IPS-15b (cell line): ENCODE data around the gene WDR70.
"Not testable (repeated sequence)": the region's sequence is repeated elsewhere in the genome, so short reads cannot be mapped to it uniquely, and the experiment has no call there.

Experiments used
- H3K27me3 ChIP-seq: one replicate; pipeline ENCODE4 v1.6.1; 2013; ENCODE audit warnings: low read length; ENCODE audit not compliant: control insufficient read depth, insufficient read depth
- H3K36me3 ChIP-seq: one replicate; pipeline ENCODE4 v1.6.1; 2013; ENCODE audit warnings: low read length; ENCODE audit not compliant: control insufficient read depth, insufficient read depth
- H3K4me1 ChIP-seq: one replicate; pipeline ENCODE4 v1.6.1; 2013; ENCODE audit warnings: mild to moderate bottlenecking, low read length; ENCODE audit not compliant: control insufficient read depth, insufficient read depth
- H3K4me3 ChIP-seq: one replicate; pipeline ENCODE4 v1.5.1; 2013; ENCODE audit warnings: low read depth, low read length
- H3K9ac ChIP-seq: one replicate; pipeline ENCODE4 v1.6.1; 2013; ENCODE audit warnings: low read depth, mild to moderate bottlenecking, low read length
- H3K9me3 ChIP-seq: one replicate; pipeline ENCODE4 v1.6.1; 2013; ENCODE audit warnings: mild to moderate bottlenecking, low read length; ENCODE audit not compliant: control insufficient read depth, insufficient read depth

WDR70 gene

GRCh38 chr5:37661227-37661920 lies 282.3 kb downstream of the WDR70 start:
- H3K4me3 ChIP-seq, result no peak overlapping the region
- H3K4me1 ChIP-seq, result no peaks in the 10 kb centered on the region
- no peaks in the 10 kb centered on the region for H3K36me3 ChIP-seq
- H3K9me3 ChIP-seq, result no peaks in the 10 kb centered on the region
- H3K9ac ChIP-seq, result no peak overlapping the region
- H3K27me3 ChIP-seq, result no peaks in the 10 kb centered on the region

DNA sequence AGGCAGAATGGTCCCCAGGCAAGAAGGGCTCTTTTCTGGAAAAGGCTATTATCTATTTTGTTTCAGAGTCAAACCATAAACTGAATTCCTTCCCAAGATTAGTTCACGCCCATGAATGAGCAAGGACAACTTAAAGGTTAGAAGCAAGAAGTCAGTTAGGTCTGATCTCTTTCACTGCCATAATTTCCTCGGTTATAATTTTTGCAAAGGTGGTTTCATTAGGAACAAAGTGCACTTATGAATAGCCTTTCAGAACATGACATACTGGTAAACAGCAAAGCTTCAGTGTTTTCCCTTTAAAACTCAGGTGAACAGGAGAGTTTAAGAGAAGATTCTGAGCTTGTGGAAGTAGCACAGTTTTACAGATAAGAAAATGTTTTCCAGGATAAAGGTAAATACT lies 282.8 kb downstream of the WDR70 start:
- H3K9me3 ChIP-seq, result no peaks in the 10 kb centered on the region
- H3K4me3 ChIP-seq, result no peak overlapping the region
- no peaks in the 10 kb centered on the region for H3K4me1 ChIP-seq
- H3K27me3 ChIP-seq, result no peaks in the 10 kb centered on the region
- no peaks in the 10 kb centered on the region for H3K36me3 ChIP-seq
- H3K9ac ChIP-seq, result no peak overlapping the region

- Histone ChIP-seq H3K4me3 (no peak overlapping the region), H3K36me3 (no peaks in the 10 kb centered on the region), H3K27me3 (no peaks in the 10 kb centered on the region), H3K4me1 (no peaks in the 10 kb centered on the region), H3K9ac (no peak overlapping the region), H3K9me3 (no peaks in the 10 kb centered on the region)
These were observed 283.2 kb downstream of the WDR70 start for GRCh38 chr5:37662362-37662761.

GRCh38 chr5:37662789-37663485 lies 283.8 kb downstream of the WDR70 start:
- Histone ChIP-seq H3K9ac (no peak overlapping the region), H3K36me3 (no peaks in the 10 kb centered on the region), H3K27me3 (no peaks in the 10 kb centered on the region), H3K9me3 (no peaks in the 10 kb centered on the region), H3K4me3 (no peak overlapping the region), H3K4me1 (no peaks in the 10 kb centered on the region)

- H3K9me3 ChIP-seq, result no peaks in the 10 kb centered on the region
- H3K4me1 ChIP-seq, result no peaks in the 10 kb centered on the region
- no peak overlapping the region for H3K4me3 ChIP-seq
- H3K9ac ChIP-seq, result no peak overlapping the region
- no peaks in the 10 kb centered on the region for H3K36me3 ChIP-seq
- H3K27me3 ChIP-seq, result no peaks in the 10 kb centered on the region
These were observed 284.4 kb downstream of the WDR70 start for GRCh38 chr5:37663538-37663937.

DNA sequence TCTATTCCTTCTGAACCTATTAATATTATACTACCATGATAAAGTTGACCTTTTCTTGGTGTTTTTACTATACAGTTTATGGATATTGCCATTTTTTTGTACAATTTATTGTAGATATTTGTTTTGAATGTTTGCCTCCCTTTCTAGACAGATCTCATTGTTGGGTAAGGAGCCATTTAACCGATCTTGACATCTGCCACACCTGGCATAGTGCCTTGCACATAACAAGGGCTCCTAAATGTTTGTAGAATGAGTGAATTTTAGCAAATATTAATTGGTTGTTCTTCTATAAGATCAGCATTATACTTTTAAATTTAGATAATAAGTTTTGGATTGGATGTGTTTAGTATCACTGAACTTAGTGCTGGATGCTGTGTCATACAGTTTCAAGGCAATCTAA lies 285.4 kb downstream of the WDR70 start:
- Histone ChIP-seq H3K4me3 (no peak overlapping the region), H3K36me3 (no peaks in the 10 kb centered on the region), H3K9me3 (no peaks in the 10 kb centered on the region), H3K4me1 (no peaks in the 10 kb centered on the region), H3K9ac (no peak overlapping the region), H3K27me3 (no peaks in the 10 kb centered on the region)

- H3K9ac ChIP-seq, result no peak overlapping the region
- H3K9me3 ChIP-seq, result no peaks in the 10 kb centered on the region
- H3K36me3 ChIP-seq, result no peaks in the 10 kb centered on the region
- H3K4me3 ChIP-seq, result no peak overlapping the region
- H3K27me3 ChIP-seq, result no peaks in the 10 kb centered on the region
- no peaks in the 10 kb centered on the region for H3K4me1 ChIP-seq
These were observed 286.2 kb downstream of the WDR70 start for GRCh38 chr5:37665272-37665671.

GRCh38 chr5:37665889-37666288 lies 286.8 kb downstream of the WDR70 start:
- no peaks in the 10 kb centered on the region for H3K27me3 ChIP-seq
- no peaks in the 10 kb centered on the region for H3K36me3 ChIP-seq
- H3K4me1 ChIP-seq, result no peaks in the 10 kb centered on the region
- no peak overlapping the region for H3K9ac ChIP-seq
- no peaks in the 10 kb centered on the region for H3K9me3 ChIP-seq
- H3K4me3 ChIP-seq, result no peak overlapping the region

DNA sequence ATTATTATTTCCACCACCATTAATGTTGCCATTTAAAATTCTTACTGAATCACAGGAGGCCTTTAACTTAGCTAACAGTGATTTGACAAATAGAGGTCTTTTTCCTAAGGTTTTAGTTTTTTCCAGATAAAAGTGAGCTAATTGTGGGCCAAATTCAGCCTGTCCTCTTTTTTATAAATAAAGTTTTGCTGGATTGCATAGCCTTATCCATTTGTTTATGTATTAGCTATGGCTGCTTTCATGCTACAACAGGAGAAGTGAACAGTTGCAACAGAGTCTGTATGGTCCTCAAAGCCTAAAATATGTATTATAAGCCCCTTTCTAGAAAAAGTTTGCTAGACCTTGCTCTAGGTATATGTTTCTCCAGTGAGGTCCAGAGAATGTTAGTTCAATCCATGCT lies 288.3 kb downstream of the WDR70 start:
- Histone ChIP-seq H3K27me3 (no peaks in the 10 kb centered on the region), H3K9me3 (no peaks in the 10 kb centered on the region), H3K36me3 (no peaks in the 10 kb centered on the region), H3K9ac (no peak overlapping the region), H3K4me3 (no peak overlapping the region), H3K4me1 (no peaks in the 10 kb centered on the region)

- H3K9ac ChIP-seq, result no peak overlapping the region
- H3K27me3 ChIP-seq, result no peaks in the 10 kb centered on the region
- no peak overlapping the region for H3K4me3 ChIP-seq
- no peaks in the 10 kb centered on the region for H3K4me1 ChIP-seq
- no peaks in the 10 kb centered on the region for H3K36me3 ChIP-seq
- no peaks in the 10 kb centered on the region for H3K9me3 ChIP-seq
These were observed 288.7 kb downstream of the WDR70 start for GRCh38 chr5:37667846-37668245.

DNA sequence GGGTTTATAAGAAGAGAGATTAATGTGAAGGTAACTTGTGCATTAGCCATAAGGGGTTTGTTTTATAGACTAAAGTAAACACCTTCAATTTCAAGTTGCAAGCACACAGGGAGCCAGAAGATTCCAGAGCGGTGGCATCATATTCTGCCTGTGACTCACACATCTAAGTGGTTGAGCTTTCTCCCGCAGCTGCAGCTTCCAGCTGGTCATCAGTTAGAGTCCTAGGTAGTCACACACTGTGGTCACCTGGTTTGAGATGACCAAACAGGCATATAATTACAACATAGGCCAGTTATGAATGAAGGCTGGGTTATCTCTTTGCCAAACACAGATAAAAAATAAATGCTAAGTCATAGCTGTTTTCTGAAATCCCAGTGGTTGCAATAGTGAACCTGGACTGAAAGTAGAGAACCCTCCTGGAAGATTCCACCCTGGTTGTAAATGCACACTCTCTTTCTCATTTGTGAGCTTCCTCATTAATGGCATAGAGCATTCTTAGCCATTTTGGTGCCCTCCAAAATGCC lies 289.5 kb downstream of the WDR70 start:
- no peaks in the 10 kb centered on the region for H3K4me1 ChIP-seq
- H3K4me3 ChIP-seq, result no peak overlapping the region
- no peaks in the 10 kb centered on the region for H3K9me3 ChIP-seq
- H3K9ac ChIP-seq, result no peak overlapping the region
- no peaks in the 10 kb centered on the region for H3K36me3 ChIP-seq
- H3K27me3 ChIP-seq, result no peaks in the 10 kb centered on the region

GRCh38 chr5:37672118-37672588 lies 293.0 kb downstream of the WDR70 start:
- not testable (repeated sequence) for H3K36me3 ChIP-seq, H3K4me3 ChIP-seq, H3K9ac ChIP-seq

More at GRCh38 chr5:37672118-37672588, 293.0 kb downstream of the WDR70 start:
- not testable (repeated sequence) for H3K9me3 ChIP-seq, H3K4me1 ChIP-seq, H3K27me3 ChIP-seq
